Gastroesophageal sphincter (tissue), 4 donors: ENCODE measurements around the gene DOCK6. TPM values are rescaled to one million over a fixed set of nuclear protein-coding genes. Genes with fewer than 3 reads are reported as not detected.

Source experiments
- ATAC-seq: fragments of 150-250 bp; one replicate; pipeline ENCODE4 v1.9.1; 2016; ENCODE audit warnings: mild to moderate bottlenecking, moderate library complexity
- H3K27ac ChIP-seq, 4 donors: fragments of 200-600 bp; sonication (generic) in 3 of 4; 1 replicate in 3 of 4; 2 replicates in 1 of 4; pipeline ENCODE4 v1.5.1; 2016 to 2019
- H3K27me3 ChIP-seq: fragments of 200-600 bp; sonication (generic); one replicate; pipeline ENCODE4 v1.5.1; 2019
- H3K36me3 ChIP-seq, 2 donors: fragments of 200-600 bp; sonication (generic); one replicate each; pipeline ENCODE4 v1.5.1; 2019; ENCODE audit warnings: control low read depth in 1 of 2
- H3K4me1 ChIP-seq, 3 donors: fragments of 200-600 bp; sonication (generic); 1 replicate in 2 of 3; 2 replicates in 1 of 3; pipeline ENCODE4 v1.5.1; 2016 to 2019; ENCODE audit warnings: control low read depth in 2 of 3
- H3K4me3 ChIP-seq, 2 donors: fragments of 200-600 bp; sonication (generic); one replicate each; pipeline ENCODE4 v1.5.1; 2019; ENCODE audit warnings: mild to moderate bottlenecking in 1 of 2, moderate library complexity in 1 of 2
- H3K9me3 ChIP-seq, 3 donors: fragments of 200-600 bp; sonication (generic); one replicate each; pipeline ENCODE4 v1.5.1; 2017 to 2019; ENCODE audit warnings: control low read depth in 2 of 3
- CTCF ChIP-seq, 4 experiments: fragments of 200-600 bp in 2 of 4; fragments of 450-650 bp in 2 of 4; sonication (generic) in 1 of 4; IDR thresholded peaks; one replicate each; pipeline ENCODE4 v1.5.1; 2017 to 2019; ENCODE audit warnings: antibody characterized with exemption in 4 of 4, mild to moderate bottlenecking in 2 of 4, moderate library complexity in 2 of 4
- EP300 ChIP-seq: sonication (generic); formaldehyde crosslinking; IDR thresholded peaks from one replicate; pipeline ENCODE4 v1.6.1; 2017; ENCODE audit warnings: antibody characterized with exemption, mild to moderate bottlenecking
- POLR2A ChIP-seq, 2 donors: fragments of 450-650 bp; IDR thresholded peaks; one replicate each; pipeline ENCODE4 v1.6.1; 2017; ENCODE audit warnings: antibody characterized with exemption in 2 of 2, mild to moderate bottlenecking in 2 of 2, moderate library complexity in 1 of 2
- POLR2AphosphoS5 ChIP-seq: sonication (generic); formaldehyde crosslinking; IDR thresholded peaks from one replicate; pipeline ENCODE4 v1.6.1; 2017; ENCODE audit warnings: antibody characterized with exemption
- WGBS, 2 donors: methylation state at CpG; one replicate each; pipeline ENCODE4 v1.1.5; 2018; ENCODE audit warnings: low coverage in 1 of 2; 5-methylcytosine and 5-hydroxymethylcytosine counted together
- total RNA-seq, 4 donors: library from RNA; depleted of rRNA; stranded (reverse); fragments of >200 nt; gene quantifications; one replicate each; pipeline ENCODE4 v1.1.0, GENCODE V29; 2016

DOCK6 gene
- total RNA-seq, 4 donors from 2014 or later = 18.5 to 43.1 (median 29.1) TPM

- ATAC-seq = no peak
- Histone ChIP-seq H3K9me3 (peaks cover 0 to 9% (median 0%) of the 10 kb centered on the region in 3 donors), H3K27ac (no peak overlapping the region), H3K4me1 (no peaks in the 10 kb centered on the region), H3K27me3 (no peaks in the 10 kb centered on the region), H3K4me3 (no peak overlapping the region), H3K36me3 (peaks cover 0 to 98% of the 10 kb centered on the region in 2 donors)
- no peak for TF ChIP-seq POLR2AphosphoS5
- no peak for TF ChIP-seq EP300
- TF ChIP-seq POLR2A (IDR thresholded peaks at IDR 0.05) = no peak
- TF ChIP-seq CTCF (IDR thresholded peaks at IDR 0.05) = no peak
- 80 to 89% methylated on average over 4 to 5 of the region's 5 CpGs for WGBS, 2 donors
Measured at GRCh38 chr19:11234486-11235075, 27.7 kb downstream of the DOCK6 start.

- no peak overlapping the region for H3K4me3 ChIP-seq
- no peaks in the 10 kb centered on the region for H3K9me3 ChIP-seq
- no peak for ATAC-seq
- H3K4me1 ChIP-seq = no peaks in the 10 kb centered on the region
- WGBS, 2 donors = 89 to 93% methylated on average over 3 of the region's 15 CpGs
- TF ChIP-seq CTCF (IDR thresholded peaks at IDR 0.05) = no peak
- TF ChIP-seq POLR2AphosphoS5 = no peak
- no peak for TF ChIP-seq EP300
- no peak for TF ChIP-seq POLR2A (IDR thresholded peaks at IDR 0.05)
- H3K36me3 ChIP-seq = peaks cover 0 to 96% of the 10 kb centered on the region in 2 donors
- no peak overlapping the region for H3K27ac ChIP-seq
- H3K27me3 ChIP-seq = no peaks in the 10 kb centered on the region
Measured at GRCh38 chr19:11233073-11233472, 29.3 kb downstream of the DOCK6 start.

- no peak for ATAC-seq
- Histone ChIP-seq H3K9me3 (no peaks in the 10 kb centered on the region), H3K27ac (no peak overlapping the region), H3K4me3 (no peak overlapping the region), H3K4me1 (no peaks in the 10 kb centered on the region), H3K27me3 (no peaks in the 10 kb centered on the region), H3K36me3 (peaks cover 0 to 94% of the 10 kb centered on the region in 2 donors)
- WGBS, 2 donors = 64 to 66% methylated on average over 4 of the region's 4 CpGs
- TF ChIP-seq EP300 = no peak
- no peak for TF ChIP-seq CTCF (IDR thresholded peaks at IDR 0.05)
- no peak for TF ChIP-seq POLR2A (IDR thresholded peaks at IDR 0.05)
- TF ChIP-seq POLR2AphosphoS5 = no peak
Measured at GRCh38 chr19:11232555-11232954, 29.8 kb downstream of the DOCK6 start.

- Histone ChIP-seq H3K4me1 (no peaks in the 10 kb centered on the region), H3K27ac (no peak overlapping the region), H3K9me3 (no peaks in the 10 kb centered on the region), H3K4me3 (no peak overlapping the region), H3K27me3 (no peaks in the 10 kb centered on the region), H3K36me3 (peaks cover 0 to 95% of the 10 kb centered on the region in 2 donors)
- ATAC-seq = no peak
- 100% methylated on average over 1 of the region's 7 CpGs; no CpG with 5 or more reads in 1 of the 2 donors for WGBS, 2 donors
- TF ChIP-seq POLR2A (IDR thresholded peaks at IDR 0.05) (no peak), CTCF (IDR thresholded peaks at IDR 0.05) (no peak), POLR2AphosphoS5 (no peak), EP300 (no peak)
Measured at GRCh38 chr19:11230621-11231386, 31.5 kb downstream of the DOCK6 start.
